H1 (cell line): Measurements from ENCODE around the gene MAN1C1. TPM values are rescaled to one million over a fixed set of nuclear protein-coding genes. Genes with fewer than 3 reads are reported as not detected.

Experiments used
- CTCF ChIA-PET: fragments of 300-600 bp; sonication (Branson Sonifier 250); formaldehyde crosslinking; loops from one replicate; lab custom pipeline; 2021; ENCODE audit not compliant: partially characterized antibody; lab: Charles Lee
- POLR2A ChIA-PET: fragments of 300-600 bp; sonication (Branson Sonifier 250); formaldehyde crosslinking; loops from one replicate; lab custom pipeline; 2021; ENCODE audit warnings: inconsistent platforms; ENCODE audit not compliant: partially characterized antibody; lab: Charles Lee
- DNase-seq, 2 experiments: peaks; one replicate each; pipeline versions ENCODE4 v3.0.0 to v3.0.0-alpha.2; 2010 to 2022; ENCODE audit warnings: low spot score in 2 of 2, low read depth in 1 of 2, mixed read lengths in 1 of 2
- FAIRE-seq: peaks from 2 replicates; lab custom pipeline; 2011; peaks lifted over from hg19 to GRCh38; lab: Jason Lieb, UNC
- H2AFZ ChIP-seq: 2 replicates; pipeline ENCODE4 v1.8.1; 2012; ENCODE audit warnings: low read length, inconsistent platforms
- H2AK5ac ChIP-seq: 2 replicates; pipeline ENCODE4 v1.6.1; 2013; ENCODE audit warnings: low read depth, low read length
- H2BK120ac ChIP-seq: replicated peaks from 2 replicates; pipeline ENCODE3; 2013; ENCODE audit warnings: low read depth, low read length, inconsistent platforms
- H2BK12ac ChIP-seq: 2 replicates; pipeline ENCODE4 v1.6.1; 2013; ENCODE audit warnings: low read depth, low read length
- H2BK15ac ChIP-seq: 2 replicates; pipeline ENCODE4 v1.6.1; 2013; ENCODE audit warnings: low read length
- H2BK20ac ChIP-seq: 2 replicates; pipeline ENCODE4 v1.6.1; 2013; ENCODE audit warnings: low read length
- H2BK5ac ChIP-seq: 2 replicates; pipeline ENCODE4 v1.6.1; 2013; ENCODE audit warnings: low read depth, low read length
- H3K14ac ChIP-seq: 2 replicates; pipeline ENCODE4 v1.6.1; 2013; ENCODE audit warnings: inconsistent platforms; ENCODE audit not compliant: insufficient read length
- H3K18ac ChIP-seq: 2 replicates; pipeline ENCODE4 v1.6.1; 2013; ENCODE audit warnings: low read length; ENCODE audit errors: extremely low read depth
- H3K23ac ChIP-seq: 2 replicates; pipeline ENCODE4 v1.6.1; 2013; ENCODE audit warnings: inconsistent platforms; ENCODE audit not compliant: insufficient read length
- H3K23me2 ChIP-seq: 2 replicates; pipeline ENCODE4 v1.6.1; 2013; ENCODE audit warnings: low read depth, low read length
- H3K27ac ChIP-seq: 2 replicates; pipeline ENCODE4 v1.6.1; 2011; ENCODE audit warnings: low read depth, low read length, inconsistent platforms
- H3K27me3 ChIP-seq, 4 experiments: replicated peaks in 1 of 4; 1 replicate in 1 of 4; 2 replicates in 3 of 4; pipeline versions ENCODE4 v1.6.1 to v1.8.1; 2011 to 2013; ENCODE audit warnings: low read length in 3 of 4, mild to moderate bottlenecking in 3 of 4, inconsistent platforms in 2 of 4, mixed read lengths in 2 of 4, moderate library complexity in 1 of 4; ENCODE audit not compliant: control insufficient read depth in 3 of 4, insufficient read depth in 3 of 4; ENCODE audit errors: extremely low read depth in 1 of 4
- H3K36me3 ChIP-seq, 4 experiments: 2 replicates each; pipeline versions ENCODE4 v1.6.1 to v1.8.1; 2011 to 2013; ENCODE audit warnings: mild to moderate bottlenecking in 4 of 4, low read length in 3 of 4, moderate library complexity in 2 of 4, control low read depth in 1 of 4, inconsistent platforms in 1 of 4; ENCODE audit not compliant: insufficient read depth in 4 of 4, control insufficient read depth in 2 of 4
- H3K4ac ChIP-seq: replicated peaks from 2 replicates; pipeline ENCODE3; 2013; ENCODE audit warnings: low read length, low read depth, mixed read lengths, inconsistent platforms; ENCODE audit not compliant: insufficient read length
- H3K4me1 ChIP-seq, 4 experiments: replicated peaks in 1 of 4; 1 replicate in 1 of 4; 2 replicates in 3 of 4; pipeline versions ENCODE4 v1.6.1 to v1.8.1; 2011 to 2013; ENCODE audit warnings: low read length in 3 of 4, inconsistent platforms in 2 of 4, mixed read lengths in 1 of 4; ENCODE audit not compliant: insufficient read depth in 4 of 4, control insufficient read depth in 3 of 4
- H3K4me2 ChIP-seq, 2 experiments: 2 replicates each; pipeline versions ENCODE4 v1.6.1 to v1.8.1; 2011 to 2013; ENCODE audit warnings: low read depth in 2 of 2, low read length in 2 of 2, control low read depth in 1 of 2, inconsistent platforms in 1 of 2, mild to moderate bottlenecking in 1 of 2; ENCODE audit not compliant: insufficient read depth in 1 of 2
- H3K4me3 ChIP-seq, 4 experiments: fragments of 200-600, 300-600 bp in 1 of 4; sonication (generic), shearing (Covaris generic), sonication (Bioruptor Twin) in 1 of 4; 2 replicates each; pipeline versions ENCODE4 v1.5.1 to v1.8.1; 2011 to 2016; ENCODE audit warnings: low read length in 4 of 4, low read depth in 3 of 4, control low read depth in 2 of 4, inconsistent platforms in 2 of 4, mild to moderate bottlenecking in 2 of 4, mixed read lengths in 1 of 4, moderate library complexity in 1 of 4; ENCODE audit not compliant: insufficient read depth in 2 of 4; ENCODE audit errors: extremely low read depth in 1 of 4
- H3K56ac ChIP-seq: replicated peaks from 2 replicates; pipeline ENCODE3; 2013; ENCODE audit warnings: low read depth, mild to moderate bottlenecking, mixed read lengths, low read length, inconsistent platforms; ENCODE audit not compliant: insufficient read length
- H3K79me1 ChIP-seq: 2 replicates; pipeline ENCODE4 v1.6.1; 2013; ENCODE audit warnings: low read depth, low read length, control low read depth
- H3K79me2 ChIP-seq, 2 experiments: 2 replicates each; pipeline versions ENCODE4 v1.6.1 to v1.8.1; 2012 to 2013; ENCODE audit warnings: low read length in 2 of 2, mild to moderate bottlenecking in 2 of 2, inconsistent platforms in 1 of 2; ENCODE audit not compliant: insufficient read depth in 2 of 2, control insufficient read depth in 1 of 2
- H3K9ac ChIP-seq, 4 experiments: replicated peaks in 1 of 4; 1 replicate in 1 of 4; 2 replicates in 3 of 4; pipeline versions ENCODE4 v1.6.1 to v1.8.1; 2011 to 2013; ENCODE audit warnings: low read depth in 3 of 4, low read length in 3 of 4, control low read depth in 2 of 4, mild to moderate bottlenecking in 2 of 4, moderate library complexity in 2 of 4, inconsistent platforms in 1 of 4; ENCODE audit errors: extremely low read depth in 1 of 4
- H3K9me3 ChIP-seq, 2 experiments: 2 replicates each; pipeline versions ENCODE4 v1.6.1 to v1.8.1; 2012 to 2013; ENCODE audit warnings: mild to moderate bottlenecking in 2 of 2, moderate library complexity in 2 of 2, control low read depth in 1 of 2, inconsistent platforms in 1 of 2, low read depth in 1 of 2, low read length in 1 of 2, mixed read lengths in 1 of 2; ENCODE audit not compliant: insufficient read depth in 2 of 2
- H4K20me1 ChIP-seq, 2 experiments: replicated peaks in 1 of 2; 2 replicates each; pipeline versions ENCODE3 to v1.8.1; 2011 to 2013; ENCODE audit warnings: inconsistent platforms in 2 of 2, low read length in 2 of 2, mild to moderate bottlenecking in 1 of 2; ENCODE audit not compliant: insufficient read depth in 2 of 2, control insufficient read depth in 1 of 2
- H4K5ac ChIP-seq: 2 replicates; pipeline ENCODE4 v1.6.1; 2013; ENCODE audit warnings: low read length, low read depth, mixed read lengths, inconsistent platforms; ENCODE audit not compliant: insufficient read length
- H4K8ac ChIP-seq: 2 replicates; pipeline ENCODE4 v1.8.0; 2013; ENCODE audit warnings: mild to moderate bottlenecking, moderate library complexity, low read length, inconsistent platforms; ENCODE audit not compliant: insufficient read depth; ENCODE audit errors: extremely low read depth
- H4K91ac ChIP-seq: replicated peaks from 2 replicates; pipeline ENCODE3; 2013; ENCODE audit warnings: low read length, mixed read lengths, inconsistent platforms; ENCODE audit not compliant: insufficient read length
- CHD1 ChIP-seq: IDR thresholded peaks from 2 replicates; pipeline ENCODE4 v1.6.1; 2012; ENCODE audit warnings: low read depth, low read length, improper control_type of control experiment
- CREB1 ChIP-seq: IDR thresholded peaks from 2 replicates; pipeline ENCODE4 v1.6.1; 2012; ENCODE audit warnings: inconsistent platforms
- EGR1 ChIP-seq: IDR thresholded peaks from 2 replicates; pipeline ENCODE4 v1.6.1; 2011; ENCODE audit warnings: low read depth, low read length, borderline replicate concordance
- EZH2 ChIP-seq: fragments of 200-600 bp; sonication (generic); IDR thresholded peaks from 2 replicates; pipeline ENCODE4 v1.7.1; 2012; ENCODE audit warnings: low read depth, mild to moderate bottlenecking, moderate library complexity, low read length, inconsistent platforms; ENCODE audit not compliant: severe bottlenecking
- GABPA ChIP-seq: IDR thresholded peaks from 2 replicates; pipeline ENCODE4 v1.6.1; 2011; ENCODE audit warnings: mild to moderate bottlenecking, low read length, moderate library complexity, borderline replicate concordance; ENCODE audit not compliant: insufficient read depth
- JUN ChIP-seq: IDR thresholded peaks from 2 replicates; pipeline ENCODE4 v1.6.1; 2011; ENCODE audit warnings: low read depth, mild to moderate bottlenecking, improper control_type of control experiment, low read length
- NRF1 ChIP-seq: IDR thresholded peaks from 2 replicates; pipeline ENCODE4 v1.6.1; 2011; ENCODE audit warnings: mild to moderate bottlenecking, low read depth, low read length, improper control_type of control experiment
- POU5F1 ChIP-seq: IDR thresholded peaks from 2 replicates; pipeline ENCODE4 v1.6.1; 2011; ENCODE audit warnings: low read depth, mild to moderate bottlenecking, low read length, moderate library complexity
- RAD21 ChIP-seq, 2 experiments: IDR thresholded peaks in 1 of 2; conservative IDR thresholded peaks in 1 of 2; 2 replicates each; pipeline ENCODE4 v1.6.1; 2011; ENCODE audit warnings: low read depth in 2 of 2, low read length in 2 of 2, improper control_type of control experiment in 1 of 2, inconsistent platforms in 1 of 2, mild to moderate bottlenecking in 1 of 2, moderate library complexity in 1 of 2
- RFX5 ChIP-seq: IDR thresholded peaks from 2 replicates; pipeline ENCODE4 v1.6.1; 2011; ENCODE audit warnings: low read depth, low read length, improper control_type of control experiment, borderline replicate concordance
- SAP30 ChIP-seq: fragments of 300-600 bp; sonication (generic); IDR thresholded peaks from 2 replicates; pipeline ENCODE4 v1.7.1; 2012; ENCODE audit warnings: low read length, moderate library complexity, mild to moderate bottlenecking, inconsistent platforms; ENCODE audit not compliant: insufficient read depth, insufficient replicate concordance
- SP1 ChIP-seq: IDR thresholded peaks from 2 replicates; pipeline ENCODE4 v1.6.1; 2011; ENCODE audit warnings: low read depth, low read length
- TAF7 ChIP-seq: optimal IDR thresholded peaks from 2 replicates; pipeline ENCODE3; 2011; ENCODE audit warnings: low read depth, mild to moderate bottlenecking, inconsistent platforms, low read length, moderate library complexity, borderline replicate concordance
- WGBS, 2 experiments: shearing (Covaris generic) in 1 of 2; methylation state at CpG; one replicate each; pipeline versions ENCODE4 v1.1.6 to v1.1.7; 2013 to 2015; ENCODE audit warnings: low lambda C conversion rate in 2 of 2, mixed read lengths in 2 of 2, inconsistent platforms in 1 of 2, low coverage in 1 of 2, missing lambda C conversion rate in 1 of 2; ENCODE audit not compliant: insufficient replicate concordance in 2 of 2, insufficient coverage in 1 of 2, insufficient read length in 1 of 2; ENCODE audit errors: extremely low coverage in 1 of 2, missing lambda C conversion rate in 1 of 2; 5-methylcytosine and 5-hydroxymethylcytosine counted together
- polyA plus RNA-seq, 7 experiments: library from polyadenylated mRNA; depleted of rRNA in 3 of 7; stranded (reverse) in 5 of 7; unstranded in 2 of 7; fragments of >200 nt in 5 of 7; fragments of 200-250 nt in 2 of 7; gene quantifications; 1 replicate in 5 of 7; 2 replicates in 1 of 7; 4 replicates in 1 of 7; pipeline versions ENCODE4 v1.2.1 to v1.2.3, GENCODE V29; 2011 to 2013; ENCODE audit warnings: missing spikeins in 2 of 7, mixed read lengths in 2 of 7
- total RNA-seq: library from RNA; stranded (reverse); fragmentation: NEBNext Ultra II Directional; extraction: Animal tissue kit (Norgen Biotek cat#: 25700); gene quantifications from 2 replicates; pipeline ENCODE4 v1.2.1, GENCODE V29; 2021

MAN1C1 gene
- total and polyA plus RNA-seq, 2 of the 8 experiments (the other 6 are each of a cell fraction or from before 2014, with no cell fraction given), result 7.8 to 15.2 TPM

DNA sequence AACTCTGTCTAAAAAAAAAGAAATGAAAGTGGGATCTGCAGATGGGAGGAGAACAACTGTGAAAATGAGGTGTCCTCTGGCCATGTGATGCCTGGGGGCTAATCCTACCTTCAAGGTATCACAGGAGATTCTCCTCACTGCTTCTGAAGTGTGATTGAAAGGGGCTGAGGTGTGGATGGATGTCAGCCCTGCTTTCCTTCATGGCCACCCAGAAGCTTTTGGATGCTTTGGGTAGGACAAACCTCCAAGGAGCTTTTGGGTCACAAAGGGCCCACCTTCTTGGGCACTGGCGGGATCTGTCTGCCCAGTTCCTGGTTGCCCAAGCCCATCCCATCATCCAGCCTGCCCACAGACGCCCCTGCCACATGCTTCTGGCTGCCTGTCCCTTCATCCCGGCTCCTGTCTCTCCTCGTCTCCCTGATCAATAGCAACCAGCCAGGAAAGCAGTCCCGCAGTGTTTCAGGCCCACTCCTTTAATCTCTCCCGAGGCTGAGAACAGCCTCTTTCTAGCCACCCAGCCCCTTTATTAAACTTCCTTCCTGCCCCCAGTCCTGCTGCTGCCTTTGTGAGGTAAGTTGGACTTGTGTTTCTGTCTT lies 87.2 kb downstream of the MAN1C1 start:
- WGBS, 2 experiments, result 84% methylated on average over 6 of the region's 6 CpGs; no CpG with 5 or more reads in 1 of the 2 experiments
- H2BK12ac ChIP-seq, result peak overlapping the region; percentile 60; the same call in 1 of the 2 replicates
- no peaks in the 10 kb centered on the region for H4K20me1 ChIP-seq
- H2AK5ac ChIP-seq, result peak overlapping the region; percentile 95; the same call in 1 of the 2 replicates
- no peak overlapping the region; a peak in 1 of 7 replicates for H3K9ac ChIP-seq
- no peak overlapping the region for H3K27ac ChIP-seq
- H3K36me3 ChIP-seq, result no peaks in the 10 kb centered on the region
- no peaks in the 10 kb centered on the region for H3K23me2 ChIP-seq
- H2BK20ac ChIP-seq, result 0 out of 2 replicates have a peak overlapping the region, but pooled peaks have one; percentile 65
- H4K91ac ChIP-seq, result peak overlapping the region; percentile 20
- no peak for FAIRE-seq
- H2BK5ac ChIP-seq, result no peak overlapping the region
- H3K4me1 ChIP-seq, result peaks cover 34 to 44% (median 40%) of the 10 kb centered on the region in 4 experiments
- no peak overlapping the region for H2BK120ac ChIP-seq
- no peak overlapping the region for H3K23ac ChIP-seq
- H4K8ac ChIP-seq, result no peak overlapping the region
- H3K27me3 ChIP-seq, result no peaks in the 10 kb centered on the region
- H3K79me2 ChIP-seq, result no peaks in the 10 kb centered on the region
- peak overlapping the region; percentile 75; the same call in 1 of the 2 replicates for H2BK15ac ChIP-seq
- H3K18ac ChIP-seq, result no peak overlapping the region
- CTCF ChIA-PET, result interaction anchor here (0.6 to 4.2 kb wide), 8 partner anchors 9 to 1440 kb away, joined by 3 to 18 read pairs (median 3); no protein-coding TSS in a partner anchor
- H3K56ac ChIP-seq, result no peak overlapping the region
- H3K4me2 ChIP-seq, result no peak overlapping the region
- no peak overlapping the region for H2AFZ ChIP-seq
- DNase-seq, result no peak
- H4K5ac ChIP-seq, result no peak overlapping the region
- H3K4ac ChIP-seq, result no peak overlapping the region
- H3K9me3 ChIP-seq, result no peaks in the 10 kb centered on the region
- POLR2A ChIA-PET, result interaction anchor here (0.9 to 1.4 kb wide), 5 partner anchors 8 to 114 kb away, joined by 3 read pairs; no protein-coding TSS in a partner anchor
- no peak overlapping the region for H3K4me3 ChIP-seq
- no peak overlapping the region for H3K14ac ChIP-seq
- no peaks in the 10 kb centered on the region for H3K79me1 ChIP-seq
- TF ChIP-seq NRF1 (no peak), EGR1 (no peak), TAF7 (no peak), RAD21 (IDR thresholded peaks at IDR 0.05 in 1 of 2, conservative IDR thresholded peaks at IDR 0.05 in 1 of 2; ENCODE audit: low read depth in 2 of 2, low read length in 2 of 2) (no peak), EZH2 (no peak), CREB1 (no peak), JUN (no peak), POU5F1 (no peak), GABPA (no peak), CHD1 (no peak), RFX5 (no peak), SAP30 (no peak), SP1 (no peak)
